ENCODE results near the gene SLC6A12. TPM values are rescaled to one million over a fixed set of nuclear protein-coding genes. Genes with fewer than 3 reads are reported as not detected.
A peak's percentile ranks its signal among the peaks of the same experiment; 100 is the strongest.

The SLC6A12 gene
- total and polyA plus RNA-seq, 8 donors, result 0.37 to 8.4 (median 1.4) TPM

DNA sequence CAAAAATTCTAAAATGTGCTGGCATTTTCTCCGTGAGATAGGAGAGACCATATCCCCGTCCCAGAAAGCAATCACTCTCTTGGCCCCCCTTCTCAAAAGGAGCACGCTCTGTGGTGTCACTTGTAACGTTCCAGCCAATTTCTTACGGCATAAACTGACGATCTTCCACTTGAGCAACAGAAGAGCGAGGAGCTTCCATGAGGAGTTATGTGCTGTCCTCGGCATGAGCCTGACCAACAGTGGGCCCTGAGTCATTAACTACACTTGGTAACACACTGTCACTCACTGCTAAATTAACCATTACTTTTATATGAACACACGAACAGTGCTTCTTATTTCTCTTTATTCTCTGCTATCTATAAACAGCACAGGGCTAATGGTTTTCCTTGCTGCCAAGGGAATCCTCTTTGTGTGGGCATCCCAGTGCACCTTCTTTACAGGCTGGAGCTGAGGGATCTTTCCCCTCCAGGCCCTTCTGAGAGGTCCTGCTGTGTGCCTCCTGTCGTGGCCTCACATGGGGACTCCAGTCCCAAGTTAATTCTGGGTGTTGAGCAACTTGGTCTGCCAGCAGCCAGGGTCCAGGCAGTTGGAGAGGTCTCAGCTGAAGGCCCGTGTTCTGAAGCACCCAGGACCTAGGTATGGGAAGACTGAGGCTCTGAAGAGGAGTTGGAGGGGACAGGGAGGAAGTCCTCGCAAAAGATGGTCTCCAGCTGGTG, 39.3 kb upstream of the SLC6A12 start:
- no peaks in the 10 kb centered on the region for H3K36me3 ChIP-seq
- no peak for DNase-seq
- intact Hi-C loops (cut with DNase I), result no loop called here
- FAIRE-seq, result no peak
- no peak for TF ChIP-seq CTCF (IDR thresholded peaks at IDR 0.05)
- H3K4me3 ChIP-seq, result no peak overlapping the region
- no peak for ATAC-seq
- H3K27me3 ChIP-seq, result no peaks in the 10 kb centered on the region
- H3K9me3 ChIP-seq, result no peaks in the 10 kb centered on the region
- H3K4me1 ChIP-seq, result no peaks in the 10 kb centered on the region
- 74 to 80% methylated on average over 12 of the region's 12 CpGs for WGBS, 2 donors
- no peak overlapping the region for H3K27ac ChIP-seq

- H3K27ac ChIP-seq, result no peak overlapping the region
- H3K4me3 ChIP-seq, result no peak overlapping the region
- 31 to 34% methylated on average over 5 of the region's 5 CpGs for WGBS, 2 donors
- DNase-seq, result peak in 2 of 6 donors; percentile 16 to 41
- no peaks in the 10 kb centered on the region for H3K4me1 ChIP-seq
- no peak for TF ChIP-seq CTCF (IDR thresholded peaks at IDR 0.05)
- ATAC-seq, result peak in 1 of 4 donors; percentile 25
- intact Hi-C loops (cut with DNase I), result no loop called here
- H3K36me3 ChIP-seq, result no peaks in the 10 kb centered on the region
- FAIRE-seq, result no peak
- H3K27me3 ChIP-seq, result no peaks in the 10 kb centered on the region
- H3K9me3 ChIP-seq, result no peaks in the 10 kb centered on the region
These were observed 38.7 kb upstream of the SLC6A12 start for GRCh38 chr12:252636-253035.

DNA sequence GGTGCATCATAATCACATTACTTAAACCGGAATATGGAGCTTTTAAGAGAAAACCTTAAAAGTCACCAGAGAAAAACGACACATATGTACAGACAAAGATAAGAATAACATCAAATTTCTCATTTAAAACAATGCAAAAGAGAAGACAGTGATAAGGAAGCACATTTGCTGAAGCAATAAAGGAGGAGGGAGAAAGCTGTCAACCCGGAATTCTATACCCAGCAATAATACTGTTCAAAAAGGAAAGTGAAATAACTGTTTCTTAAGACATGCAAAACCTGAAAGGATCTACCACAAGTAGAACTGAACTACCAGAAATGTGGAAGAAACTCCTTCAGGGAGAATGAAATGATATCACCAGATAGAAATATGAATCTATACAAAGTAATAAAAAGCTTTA, 33.3 kb upstream of the SLC6A12 start:
- Histone ChIP-seq H3K36me3 (no peaks in the 10 kb centered on the region), H3K4me3 (no peak overlapping the region), H3K27me3 (no peaks in the 10 kb centered on the region), H3K4me1 (no peaks in the 10 kb centered on the region), H3K9me3 (no peaks in the 10 kb centered on the region), H3K27ac (no peak overlapping the region)
- TF ChIP-seq CTCF (IDR thresholded peaks at IDR 0.05), result no peak
- intact Hi-C loops (cut with DNase I), result no loop called here
- DNase-seq, result no peak
- no peak for ATAC-seq
- FAIRE-seq, result no peak
- 77 to 88% methylated on average over 3 of the region's 3 CpGs for WGBS, 2 donors

GRCh38 chr12:243381-243780, 29.4 kb upstream of the SLC6A12 start:
- FAIRE-seq, result no peak
- intact Hi-C loops (cut with DNase I), result no loop called here

More at GRCh38 chr12:243381-243780, 29.4 kb upstream of the SLC6A12 start:
- Histone ChIP-seq H3K4me3 (no peak overlapping the region), H3K9me3 (no peaks in the 10 kb centered on the region), H3K27ac (no peak overlapping the region), H3K36me3 (no peaks in the 10 kb centered on the region), H3K4me1 (no peaks in the 10 kb centered on the region), H3K27me3 (no peaks in the 10 kb centered on the region)
- no peak for ATAC-seq
- 40 to 52% methylated on average over 4 of the region's 4 CpGs for WGBS, 2 donors
- TF ChIP-seq CTCF (IDR thresholded peaks at IDR 0.05), result no peak
- no peak for DNase-seq

Data from pancreas (tissue), 10 donors.